Endodermal cell (in vitro differentiated cells): ENCODE results near the gene EOMES. TPM values are rescaled to one million over a fixed set of nuclear protein-coding genes. Genes with fewer than 3 reads are reported as not detected.

Source experiments
- DNase-seq: peaks from one replicate; pipeline ENCODE4 v3.0.0-alpha.2; 2017
- H3K27ac ChIP-seq: 2 replicates; pipeline ENCODE4 v1.5.1; 2013; ENCODE audit warnings: mild to moderate bottlenecking, low read depth, low read length, moderate library complexity
- H3K27me3 ChIP-seq: 2 replicates; pipeline ENCODE4 v1.6.1; 2013; ENCODE audit warnings: mild to moderate bottlenecking, low read length, moderate library complexity; ENCODE audit not compliant: insufficient read depth, control insufficient read depth, poor library complexity, severe bottlenecking
- H3K36me3 ChIP-seq: 2 replicates; pipeline ENCODE4 v1.7.0; 2013; ENCODE audit warnings: mild to moderate bottlenecking, low read length, moderate library complexity; ENCODE audit not compliant: control insufficient read depth, insufficient read depth
- H3K4me1 ChIP-seq: one replicate; pipeline ENCODE4 v1.7.0; 2013; ENCODE audit warnings: low read length; ENCODE audit not compliant: control insufficient read depth, insufficient read depth
- H3K4me3 ChIP-seq: 2 replicates; pipeline ENCODE4 v1.5.1; 2013; ENCODE audit warnings: mild to moderate bottlenecking, low read length, moderate library complexity
- H3K9ac ChIP-seq: 2 replicates; pipeline ENCODE4 v1.6.1; 2013; ENCODE audit warnings: mild to moderate bottlenecking, low read length, moderate library complexity; ENCODE audit not compliant: poor library complexity, severe bottlenecking; ENCODE audit errors: extremely low read depth
- H3K9me3 ChIP-seq: 2 replicates; pipeline ENCODE4 v1.6.1; 2013; ENCODE audit warnings: mild to moderate bottlenecking, low read length, moderate library complexity; ENCODE audit not compliant: control insufficient read depth
- H3K27ac Mint-ChIP-seq: 2 replicates; pipeline ENCODE4 v1.8.0; 2020; ENCODE audit warnings: mixed read lengths
- H3K27me3 Mint-ChIP-seq: 2 replicates; pipeline ENCODE4 v1.8.0; 2021; ENCODE audit warnings: mild to moderate bottlenecking, mixed read lengths; ENCODE audit not compliant: insufficient read depth
- H3K36me3 Mint-ChIP-seq: 2 replicates; pipeline ENCODE4 v1.8.0; 2020; ENCODE audit warnings: low read depth, mixed read lengths
- H3K4me1 Mint-ChIP-seq: 2 replicates; pipeline ENCODE4 v1.8.0; 2020; ENCODE audit warnings: mixed read lengths
- H3K4me3 Mint-ChIP-seq: 2 replicates; pipeline ENCODE4 v1.8.0; 2020; ENCODE audit warnings: mild to moderate bottlenecking, moderate library complexity, mixed read lengths
- H3K9me3 Mint-ChIP-seq: 2 replicates; pipeline ENCODE4 v1.8.0; 2020; ENCODE audit warnings: mild to moderate bottlenecking, mixed read lengths
- WGBS, 2 experiments: methylation state at CpG; one replicate each; pipeline versions ENCODE4 v1.1.5 to v1.1.7; 2013; ENCODE audit warnings: missing lambda C conversion rate in 2 of 2, mixed read lengths in 1 of 2; ENCODE audit not compliant: insufficient coverage in 1 of 2, insufficient read length in 1 of 2; 5-methylcytosine and 5-hydroxymethylcytosine counted together
- total RNA-seq, 2 donors: library from RNA; stranded (reverse); fragmentation: NEBNext Ultra II Directional in 1 of 2; extraction: Animal tissue kit (Norgen Biotek cat#: 25700) in 1 of 2; gene quantifications; 2 replicates in 1 of 2; 3 replicates in 1 of 2; pipeline ENCODE4 v1.2.1, GENCODE V29; 2021
- TF ChIP-seq, protein P1 (sequence below): fragments of 200-600 bp; sonication (generic); conservative IDR thresholded peaks from 2 replicates; pipeline ENCODE4 v1.5.0; 2021; ENCODE audit warnings: antibody characterized with exemption, mild to moderate bottlenecking

Gene EOMES
- total RNA-seq, 2 donors from 2014 or later: 182 to 283 TPM

DNA sequence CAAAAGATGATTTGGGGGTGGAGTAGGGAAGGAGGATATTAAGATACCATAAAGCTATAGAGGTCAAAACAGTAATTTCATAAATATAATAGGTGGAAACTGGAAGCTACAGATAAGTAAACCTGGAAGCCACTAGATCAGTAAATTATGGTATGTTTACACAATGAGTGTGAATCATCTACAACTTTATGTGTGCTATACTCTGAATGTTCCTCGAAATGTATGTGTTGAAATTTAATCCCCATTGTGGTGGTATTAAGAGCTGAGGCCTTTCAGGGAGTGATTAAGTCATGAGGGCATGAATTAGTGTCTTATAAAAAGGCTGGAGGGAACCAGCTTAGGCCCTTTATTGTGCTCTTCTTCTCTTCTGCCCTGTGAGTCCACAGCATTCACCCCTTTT is 25.2 kb downstream of the EOMES start:
- H3K27ac Mint-ChIP-seq: no peak overlapping the region
- H3K9ac ChIP-seq: no peak overlapping the region
- H3K4me1 Mint-ChIP-seq: no peaks in the 10 kb centered on the region
- TF ChIP-seq, protein P1, sequence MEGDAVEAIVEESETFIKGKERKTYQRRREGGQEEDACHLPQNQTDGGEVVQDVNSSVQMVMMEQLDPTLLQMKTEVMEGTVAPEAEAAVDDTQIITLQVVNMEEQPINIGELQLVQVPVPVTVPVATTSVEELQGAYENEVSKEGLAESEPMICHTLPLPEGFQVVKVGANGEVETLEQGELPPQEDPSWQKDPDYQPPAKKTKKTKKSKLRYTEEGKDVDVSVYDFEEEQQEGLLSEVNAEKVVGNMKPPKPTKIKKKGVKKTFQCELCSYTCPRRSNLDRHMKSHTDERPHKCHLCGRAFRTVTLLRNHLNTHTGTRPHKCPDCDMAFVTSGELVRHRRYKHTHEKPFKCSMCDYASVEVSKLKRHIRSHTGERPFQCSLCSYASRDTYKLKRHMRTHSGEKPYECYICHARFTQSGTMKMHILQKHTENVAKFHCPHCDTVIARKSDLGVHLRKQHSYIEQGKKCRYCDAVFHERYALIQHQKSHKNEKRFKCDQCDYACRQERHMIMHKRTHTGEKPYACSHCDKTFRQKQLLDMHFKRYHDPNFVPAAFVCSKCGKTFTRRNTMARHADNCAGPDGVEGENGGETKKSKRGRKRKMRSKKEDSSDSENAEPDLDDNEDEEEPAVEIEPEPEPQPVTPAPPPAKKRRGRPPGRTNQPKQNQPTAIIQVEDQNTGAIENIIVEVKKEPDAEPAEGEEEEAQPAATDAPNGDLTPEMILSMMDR: no peak
- no peaks in the 10 kb centered on the region for H3K27me3 ChIP-seq
- H3K4me1 ChIP-seq: no peaks in the 10 kb centered on the region
- no peaks in the 10 kb centered on the region for H3K36me3 Mint-ChIP-seq
- H3K4me3 ChIP-seq: no peak overlapping the region
- DNase-seq: no peak
- H3K27ac ChIP-seq: no peak overlapping the region
- peaks cover 6% of the 10 kb centered on the region for H3K9me3 Mint-ChIP-seq
- no peaks in the 10 kb centered on the region for H3K36me3 ChIP-seq
- WGBS, 2 experiments: 81 to 100% methylated on average over 1 of the region's 1 CpG
- no peaks in the 10 kb centered on the region for H3K27me3 Mint-ChIP-seq
- H3K9me3 ChIP-seq: no peaks in the 10 kb centered on the region
- no peak overlapping the region for H3K4me3 Mint-ChIP-seq

GRCh38 chr3:27695636-27696035 is 26.5 kb downstream of the EOMES start:
- H3K27ac Mint-ChIP-seq: no peak overlapping the region
- no peaks in the 10 kb centered on the region for H3K36me3 Mint-ChIP-seq
- 100% methylated on average over 1 of the region's 2 CpGs; no CpG with 5 or more reads in 1 of the 2 experiments for WGBS, 2 experiments
- no peak overlapping the region for H3K9ac ChIP-seq
- no peak overlapping the region for H3K4me3 Mint-ChIP-seq
- no peaks in the 10 kb centered on the region for H3K9me3 ChIP-seq
- H3K4me3 ChIP-seq: no peak overlapping the region
- no peaks in the 10 kb centered on the region for H3K4me1 ChIP-seq
- no peaks in the 10 kb centered on the region for H3K4me1 Mint-ChIP-seq
- peaks cover 10% of the 10 kb centered on the region for H3K9me3 Mint-ChIP-seq
- TF ChIP-seq, protein P1: no peak
- DNase-seq: no peak
- no peaks in the 10 kb centered on the region for H3K27me3 Mint-ChIP-seq
- no peaks in the 10 kb centered on the region for H3K27me3 ChIP-seq
- H3K36me3 ChIP-seq: no peaks in the 10 kb centered on the region
- H3K27ac ChIP-seq: no peak overlapping the region

DNA sequence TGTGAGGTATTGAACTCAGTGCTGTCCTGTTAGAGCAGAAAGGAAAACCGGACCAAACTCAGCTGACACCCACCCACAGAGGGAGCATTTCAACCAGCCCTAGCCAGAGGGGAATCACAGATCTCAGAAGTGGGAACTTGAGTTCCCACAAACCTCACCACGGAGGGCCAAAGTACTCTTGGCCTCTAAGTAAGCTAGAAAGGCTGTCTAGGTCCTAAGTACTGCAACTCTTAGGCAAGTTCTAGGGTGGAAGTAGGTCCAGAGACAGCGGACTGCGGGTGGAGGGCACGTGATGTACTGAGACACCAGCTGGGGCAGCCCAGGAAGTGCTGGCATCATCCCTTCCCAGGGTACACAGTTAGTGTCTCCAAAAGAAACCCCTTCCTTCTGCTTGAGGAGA is 34.1 kb downstream of the EOMES start:
- 89 to 92% methylated on average over 3 to 5 of the region's 5 CpGs for WGBS, 2 experiments

More for the DNA sequence above, 34.1 kb downstream of the EOMES start:
- DNase-seq: peak; percentile 47
- Histone ChIP-seq H3K36me3 (no peaks in the 10 kb centered on the region), H3K27me3 (no peaks in the 10 kb centered on the region), H3K4me1 (no peaks in the 10 kb centered on the region), H3K27ac (no peak overlapping the region), H3K9ac (no peak overlapping the region), H3K4me3 (no peak overlapping the region), H3K9me3 (no peaks in the 10 kb centered on the region)
- Mint-ChIP-seq H3K4me1 (no peaks in the 10 kb centered on the region), H3K27ac (no peak overlapping the region), H3K4me3 (no peak overlapping the region), H3K36me3 (no peaks in the 10 kb centered on the region), H3K9me3 (peaks cover 5% of the 10 kb centered on the region), H3K27me3 (no peaks in the 10 kb centered on the region)
- TF ChIP-seq, protein P1: peak; percentile 12
